Measurements from ENCODE around the gene WLS. TPM values are rescaled to one million over a fixed set of nuclear protein-coding genes. Genes with fewer than 3 reads are reported as not detected.

The WLS gene
- total RNA-seq, 2 experiments from 2014 or later = 0.22 to 0.52 TPM

DNA sequence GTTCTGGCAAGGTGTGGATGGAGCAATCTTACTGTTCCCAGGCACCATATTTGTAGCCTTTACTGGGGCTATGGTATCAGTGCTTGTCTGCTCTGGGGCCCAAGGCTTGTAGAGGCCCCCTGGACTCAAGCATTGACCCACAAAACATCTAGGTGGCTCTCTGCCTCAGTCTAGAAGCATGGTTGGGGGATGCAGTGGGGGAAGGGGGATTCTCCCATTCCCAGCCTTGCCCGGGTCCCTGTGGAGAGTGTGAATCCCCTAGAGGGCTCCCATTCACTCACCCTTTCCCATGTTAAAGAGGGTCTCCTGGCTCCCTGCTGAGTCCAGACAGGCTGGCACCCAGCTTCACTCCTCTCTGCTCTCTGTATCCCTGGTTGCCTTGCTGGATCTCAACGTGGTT is 153.7 kb downstream of the WLS start:
- Histone ChIP-seq H3K27ac (ENCODE audit: low read depth in 1 of 2, low read length in 2 of 2) (no peak overlapping the region), H3K4me1 (ENCODE audit: insufficient read depth, low read length) (no peaks in the 10 kb centered on the region), H3K27me3 (ENCODE audit: control insufficient read depth in 1 of 2, insufficient read depth in 2 of 2, low read length in 2 of 2) (peaks cover 0 to 2% of the 10 kb centered on the region in 2 experiments), H3K9me3 (ENCODE audit: control insufficient read depth in 1 of 2, insufficient read depth in 1 of 2, low read length in 2 of 2) (peaks cover 0 to 4% of the 10 kb centered on the region in 2 experiments), H3K36me3 (ENCODE audit: insufficient read depth, low read length) (no peaks in the 10 kb centered on the region), H3K4me3 (ENCODE audit: low read length) (no peak overlapping the region)
- Mint-ChIP-seq H3K4me3 (no peak overlapping the region), H3K9me3 (peaks cover 10% of the 10 kb centered on the region), H3K27me3 (peaks cover 12% of the 10 kb centered on the region), H3K4me1 (ENCODE audit: low read depth) (no peaks in the 10 kb centered on the region), H3K36me3 (ENCODE audit: low read depth) (no peaks in the 10 kb centered on the region), H3K27ac (no peak overlapping the region)
- ChIA-PET CTCF (no interaction called here), POLR2A (no interaction called here)
- no peak for ATAC-seq (ENCODE audit: poor library complexity)
- TF ChIP-seq, protein P1, sequence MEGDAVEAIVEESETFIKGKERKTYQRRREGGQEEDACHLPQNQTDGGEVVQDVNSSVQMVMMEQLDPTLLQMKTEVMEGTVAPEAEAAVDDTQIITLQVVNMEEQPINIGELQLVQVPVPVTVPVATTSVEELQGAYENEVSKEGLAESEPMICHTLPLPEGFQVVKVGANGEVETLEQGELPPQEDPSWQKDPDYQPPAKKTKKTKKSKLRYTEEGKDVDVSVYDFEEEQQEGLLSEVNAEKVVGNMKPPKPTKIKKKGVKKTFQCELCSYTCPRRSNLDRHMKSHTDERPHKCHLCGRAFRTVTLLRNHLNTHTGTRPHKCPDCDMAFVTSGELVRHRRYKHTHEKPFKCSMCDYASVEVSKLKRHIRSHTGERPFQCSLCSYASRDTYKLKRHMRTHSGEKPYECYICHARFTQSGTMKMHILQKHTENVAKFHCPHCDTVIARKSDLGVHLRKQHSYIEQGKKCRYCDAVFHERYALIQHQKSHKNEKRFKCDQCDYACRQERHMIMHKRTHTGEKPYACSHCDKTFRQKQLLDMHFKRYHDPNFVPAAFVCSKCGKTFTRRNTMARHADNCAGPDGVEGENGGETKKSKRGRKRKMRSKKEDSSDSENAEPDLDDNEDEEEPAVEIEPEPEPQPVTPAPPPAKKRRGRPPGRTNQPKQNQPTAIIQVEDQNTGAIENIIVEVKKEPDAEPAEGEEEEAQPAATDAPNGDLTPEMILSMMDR (IDR thresholded peaks at IDR 0.05) = no peak
- intact Hi-C loops (cut with DNase I, micrococcal nuclease) = no loop called here
- DNase-seq = no peak

Small RNA genes within 50 kb of the gene (microRNA-seq; reads per million reads assigned to microRNA genes)
- not detected for gene MIR1262 (ENCODE audit: borderline microRNAs expressed, borderline replicate concordance)

Other genes starting within 250 kb of the WLS start
- gene DIRAS3, start 181.9 kb downstream of the WLS start, total RNA-seq = not detected
- gene RPE65, start 217.4 kb upstream of the WLS start, total RNA-seq = not detected

All from CD4-positive, alpha-beta T cell (primary cell).